ENCODE results near the gene RBMS1.

The RBMS1 gene

DNA sequence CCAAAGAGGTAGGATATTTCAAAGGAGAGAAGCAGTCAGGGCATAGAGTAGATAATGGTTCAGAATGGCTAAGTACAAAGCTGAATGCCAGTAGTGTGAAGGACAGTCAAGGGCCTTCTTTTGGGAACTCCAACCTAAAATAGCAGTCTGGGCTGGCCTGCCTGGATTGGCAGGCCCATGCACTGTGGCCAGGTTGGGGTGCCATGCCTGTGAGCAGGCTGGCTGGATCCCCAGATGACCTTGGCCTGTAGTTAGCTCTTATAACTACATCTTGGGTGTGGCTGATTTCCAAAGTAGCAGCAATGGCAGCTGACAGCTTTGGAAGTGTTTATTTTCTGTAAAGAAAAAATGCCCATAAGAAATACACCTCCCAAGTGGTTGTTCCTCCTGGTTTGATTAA, 242.0 kb downstream of the RBMS1 start:
- Histone ChIP-seq H3K27ac (ENCODE audit: low read length) (no peak overlapping the region), H3K36me3 (ENCODE audit: insufficient read depth, low read depth, low read length) (no peaks in the 10 kb centered on the region), H3K4me3 (ENCODE audit: low read length) (no peak overlapping the region), H3K9ac (ENCODE audit: low read depth, low read length) (no peak overlapping the region), H3K27me3 (ENCODE audit: insufficient read depth, low read length) (no peaks in the 10 kb centered on the region), H3K4me1 (ENCODE audit: insufficient read depth, low read length) (no peaks in the 10 kb centered on the region), H3K9me3 (ENCODE audit: insufficient read depth, low read depth, low read length) (no peaks in the 10 kb centered on the region)

DNA sequence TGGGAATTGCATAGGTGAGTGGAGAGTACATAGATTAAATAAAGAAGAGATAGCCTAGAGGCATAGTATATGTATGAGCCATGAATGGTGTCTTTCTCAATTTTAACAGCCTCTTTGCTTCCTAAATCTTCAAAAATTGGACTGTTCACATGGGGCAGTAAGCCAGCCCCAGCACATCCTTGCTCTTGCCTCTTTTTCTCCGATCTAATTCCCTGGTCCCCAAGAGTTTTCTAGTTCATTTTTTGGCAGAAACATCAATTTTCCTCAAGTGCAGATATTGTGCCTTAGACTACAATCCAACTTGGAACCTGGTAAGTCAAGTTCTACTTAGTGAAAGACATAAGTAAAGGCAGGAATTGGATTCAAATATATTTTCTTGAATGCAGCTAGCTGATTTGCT, 243.7 kb downstream of the RBMS1 start:
- no peaks in the 10 kb centered on the region for H3K36me3 ChIP-seq (ENCODE audit: insufficient read depth, low read depth, low read length)
- no peaks in the 10 kb centered on the region for H3K4me1 ChIP-seq (ENCODE audit: insufficient read depth, low read length)
- no peak overlapping the region for H3K9ac ChIP-seq (ENCODE audit: low read depth, low read length)
- no peaks in the 10 kb centered on the region for H3K9me3 ChIP-seq (ENCODE audit: insufficient read depth, low read depth, low read length)
- no peaks in the 10 kb centered on the region for H3K27me3 ChIP-seq (ENCODE audit: insufficient read depth, low read length)
- no peak overlapping the region for H3K4me3 ChIP-seq (ENCODE audit: low read length)
- no peak overlapping the region for H3K27ac ChIP-seq (ENCODE audit: low read length)

DNA sequence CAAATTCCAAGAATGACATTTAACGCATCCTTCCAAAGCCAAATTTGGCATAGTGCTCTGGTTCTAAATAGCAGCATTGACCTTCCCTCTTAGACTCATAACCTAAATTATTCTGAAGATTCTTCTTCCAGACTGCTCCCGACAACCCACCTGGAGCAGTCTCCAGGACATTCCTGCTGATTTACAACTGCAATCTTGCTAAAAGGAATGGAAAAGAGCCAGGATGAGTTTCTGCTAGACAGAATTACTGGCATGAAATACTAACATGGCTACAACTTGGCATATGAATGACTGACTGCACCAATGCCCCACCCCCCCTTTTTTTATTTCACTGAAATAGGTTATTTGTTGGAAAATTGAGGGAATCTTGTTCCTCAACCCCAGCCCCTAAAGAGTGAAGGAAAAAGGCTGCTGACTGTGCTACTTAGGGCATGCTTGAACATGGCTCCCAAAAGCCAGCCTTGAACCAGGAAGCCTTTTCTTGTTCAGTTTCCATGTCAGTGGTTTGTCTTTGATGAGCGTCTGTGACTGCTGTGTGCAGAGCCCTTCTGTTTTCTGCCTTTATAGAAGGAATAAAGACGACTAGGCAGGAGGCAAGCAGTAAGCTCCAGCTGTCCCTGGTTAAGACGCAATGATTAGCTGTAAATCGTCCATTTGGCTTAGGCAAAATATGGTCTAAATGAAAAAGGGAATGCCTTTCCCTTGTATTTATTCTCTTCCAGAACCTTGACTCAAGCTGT, 246.1 kb downstream of the RBMS1 start:
- Histone ChIP-seq H3K9me3 (ENCODE audit: insufficient read depth, low read depth, low read length) (no peaks in the 10 kb centered on the region), H3K4me1 (ENCODE audit: insufficient read depth, low read length) (no peaks in the 10 kb centered on the region), H3K9ac (ENCODE audit: low read depth, low read length) (no peak overlapping the region), H3K36me3 (ENCODE audit: insufficient read depth, low read depth, low read length) (no peaks in the 10 kb centered on the region), H3K27ac (ENCODE audit: low read length) (no peak overlapping the region), H3K27me3 (ENCODE audit: insufficient read depth, low read length) (no peaks in the 10 kb centered on the region), H3K4me3 (ENCODE audit: low read length) (no peak overlapping the region)

DNA sequence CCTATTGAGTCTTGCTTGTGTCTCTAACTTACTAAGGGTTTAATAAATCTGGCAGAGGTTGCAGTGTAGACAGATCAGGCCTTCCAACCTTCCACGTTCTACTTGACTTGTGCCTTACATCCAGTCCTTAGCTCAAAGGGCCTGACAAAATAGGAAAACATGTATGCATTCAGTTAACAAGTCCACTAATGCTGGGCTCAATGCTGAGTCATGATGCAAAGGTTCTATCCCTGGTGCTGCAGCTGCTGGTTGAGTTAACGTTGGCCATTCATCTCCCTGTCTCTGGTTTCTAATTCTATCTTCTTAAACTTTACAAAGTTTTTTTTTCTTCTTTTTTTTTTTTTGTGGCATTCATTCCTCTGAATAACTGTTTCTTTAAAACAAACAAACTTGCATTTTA, 247.3 kb downstream of the RBMS1 start:
- Histone ChIP-seq H3K4me3 (ENCODE audit: low read length) (no peak overlapping the region), H3K27me3 (ENCODE audit: insufficient read depth, low read length) (no peaks in the 10 kb centered on the region), H3K36me3 (ENCODE audit: insufficient read depth, low read depth, low read length) (no peaks in the 10 kb centered on the region), H3K27ac (ENCODE audit: low read length) (no peak overlapping the region), H3K9ac (ENCODE audit: low read depth, low read length) (no peak overlapping the region), H3K4me1 (ENCODE audit: insufficient read depth, low read length) (no peaks in the 10 kb centered on the region), H3K9me3 (ENCODE audit: insufficient read depth, low read depth, low read length) (no peaks in the 10 kb centered on the region)

DNA sequence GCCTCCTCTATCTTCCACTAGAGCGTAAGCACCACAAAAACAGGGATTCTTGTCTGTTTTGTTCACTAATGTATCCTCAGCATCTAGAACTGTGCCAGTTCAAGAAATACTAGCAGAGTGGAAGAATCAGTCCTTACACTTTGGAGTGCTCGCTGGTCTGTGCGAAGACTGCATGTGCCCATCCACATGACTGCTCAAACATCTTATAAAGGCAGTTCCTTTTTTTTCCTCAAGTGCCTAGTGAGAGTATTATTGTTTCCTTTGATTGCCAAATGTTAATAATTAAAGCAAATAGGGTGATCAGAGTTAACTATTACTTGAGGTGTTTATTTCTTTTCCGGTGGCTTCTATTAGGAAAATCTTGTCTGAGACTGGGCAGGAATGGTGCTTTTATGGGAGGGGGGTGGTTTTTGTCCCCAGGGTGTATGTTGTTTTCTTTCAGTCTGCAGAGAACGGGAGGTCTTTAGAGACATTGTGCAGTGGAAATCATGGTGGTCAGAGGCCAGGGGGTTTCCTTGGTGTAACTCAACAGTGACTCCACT, 247.9 kb downstream of the RBMS1 start:
- H3K9me3 ChIP-seq (ENCODE audit: insufficient read depth, low read depth, low read length): no peaks in the 10 kb centered on the region
- no peak overlapping the region for H3K27ac ChIP-seq (ENCODE audit: low read length)
- H3K27me3 ChIP-seq (ENCODE audit: insufficient read depth, low read length): no peaks in the 10 kb centered on the region
- H3K4me1 ChIP-seq (ENCODE audit: insufficient read depth, low read length): no peaks in the 10 kb centered on the region
- no peaks in the 10 kb centered on the region for H3K36me3 ChIP-seq (ENCODE audit: insufficient read depth, low read depth, low read length)
- no peak overlapping the region for H3K4me3 ChIP-seq (ENCODE audit: low read length)
- H3K9ac ChIP-seq (ENCODE audit: low read depth, low read length): no peak overlapping the region

DNA sequence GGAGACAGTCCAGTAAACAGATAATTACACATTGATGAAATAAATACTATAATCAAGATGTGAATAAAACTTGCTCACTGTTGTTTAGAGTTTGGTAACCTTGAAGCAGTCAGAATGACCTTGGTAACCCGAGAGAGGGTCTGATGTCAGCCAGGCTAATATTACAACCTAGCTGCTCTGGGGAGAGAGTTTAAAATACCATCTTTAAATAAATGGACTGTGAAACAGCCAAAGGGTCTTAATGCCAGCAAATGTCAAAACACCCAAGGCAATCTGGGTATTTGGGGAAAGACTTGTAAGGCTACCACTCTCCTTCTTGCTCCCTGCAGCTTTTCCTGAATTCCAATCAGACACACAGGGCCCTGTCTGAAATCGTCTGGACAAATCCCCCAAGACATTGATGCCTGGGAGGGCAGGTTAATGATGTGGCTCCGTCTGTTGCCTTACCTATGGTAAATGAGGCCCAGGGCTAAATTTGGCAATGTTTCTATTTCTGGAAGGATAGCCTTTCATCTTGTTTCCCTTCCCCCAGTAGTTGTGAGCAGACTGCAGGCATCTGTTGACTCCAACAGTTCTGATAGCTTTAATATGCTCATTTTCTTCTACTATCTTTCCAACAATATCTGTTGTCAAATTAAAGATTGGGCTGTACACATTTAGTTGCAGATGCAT, 250.6 kb downstream of the RBMS1 start:
- Histone ChIP-seq H3K9me3 (ENCODE audit: insufficient read depth, low read depth, low read length) (no peaks in the 10 kb centered on the region), H3K36me3 (ENCODE audit: insufficient read depth, low read depth, low read length) (no peaks in the 10 kb centered on the region), H3K27me3 (ENCODE audit: insufficient read depth, low read length) (no peaks in the 10 kb centered on the region; the same call in 1 of the 2 replicates), H3K4me3 (ENCODE audit: low read length) (no peak overlapping the region), H3K9ac (ENCODE audit: low read depth, low read length) (no peak overlapping the region), H3K4me1 (ENCODE audit: insufficient read depth, low read length) (no peaks in the 10 kb centered on the region), H3K27ac (ENCODE audit: low read length) (no peak overlapping the region)

DNA sequence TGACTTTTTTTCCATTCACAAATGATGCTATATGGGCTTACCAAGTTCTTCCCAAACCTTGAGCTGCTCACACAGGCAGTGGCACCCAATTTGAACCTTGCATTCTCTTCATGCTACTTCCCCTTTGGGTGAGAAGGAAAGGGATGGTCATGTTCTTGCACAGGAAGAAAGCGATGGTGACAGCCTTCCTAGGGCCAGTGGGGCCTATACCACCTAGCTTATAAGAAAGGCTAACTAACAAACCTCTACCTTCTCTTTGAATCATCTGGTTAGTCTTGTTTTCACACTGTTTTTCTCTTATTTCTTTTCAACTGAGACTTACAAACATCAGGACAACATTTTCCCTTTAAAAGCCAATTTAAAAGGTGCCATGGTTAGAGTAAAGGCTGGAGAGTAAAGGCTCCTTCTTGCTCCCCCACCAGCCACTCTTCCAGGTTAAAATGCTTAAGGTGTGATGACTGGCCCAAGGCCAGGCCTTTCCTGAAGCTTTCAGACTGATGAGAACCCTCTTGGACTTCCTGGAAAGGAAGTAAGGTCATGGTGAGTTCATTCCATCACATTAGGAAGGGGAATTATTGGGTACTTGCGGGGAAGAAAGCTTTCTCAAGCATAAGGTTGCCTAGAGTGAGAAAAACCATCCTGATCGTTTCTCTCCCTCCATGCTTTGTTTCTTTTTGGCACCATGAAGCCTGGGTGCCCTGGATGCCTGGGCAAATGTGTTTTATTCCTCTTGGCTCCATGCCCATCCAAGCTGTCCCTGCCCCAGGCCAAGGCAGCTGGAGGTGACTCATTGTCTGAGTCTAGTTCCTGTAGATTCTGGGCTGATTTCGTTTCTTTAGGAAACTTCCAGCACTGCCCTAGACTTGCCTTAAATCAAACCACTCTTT, 252.1 kb downstream of the RBMS1 start:
- Histone ChIP-seq H3K27me3 (ENCODE audit: insufficient read depth, low read length) (no peaks in the 10 kb centered on the region; the same call in 1 of the 2 replicates), H3K4me3 (ENCODE audit: low read length) (no peak overlapping the region), H3K9ac (ENCODE audit: low read depth, low read length) (no peak overlapping the region), H3K36me3 (ENCODE audit: insufficient read depth, low read depth, low read length) (no peaks in the 10 kb centered on the region), H3K4me1 (ENCODE audit: insufficient read depth, low read length) (no peaks in the 10 kb centered on the region), H3K27ac (ENCODE audit: low read length) (no peak overlapping the region), H3K9me3 (ENCODE audit: insufficient read depth, low read depth, low read length) (no peaks in the 10 kb centered on the region)

DNA sequence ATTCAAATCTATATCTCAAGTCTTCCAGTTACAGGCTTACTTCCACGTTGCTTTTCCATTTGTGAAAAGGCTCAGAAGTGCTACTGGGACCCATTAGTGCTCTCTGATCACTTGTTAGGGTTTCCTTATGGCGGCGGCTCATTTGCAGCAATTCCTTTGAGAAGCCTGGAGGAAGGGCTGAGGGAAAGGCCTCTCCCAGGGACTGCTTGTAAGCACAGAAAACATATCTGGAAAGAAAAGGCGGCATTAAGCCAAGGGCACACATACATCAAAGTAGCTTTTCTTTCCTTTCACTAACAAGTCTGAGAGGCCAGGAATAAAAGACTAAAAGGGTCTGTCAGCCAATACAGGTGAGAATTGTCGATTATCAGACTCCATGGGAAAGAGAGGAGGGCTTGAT, 254.2 kb downstream of the RBMS1 start:
- no peaks in the 10 kb centered on the region for H3K9me3 ChIP-seq (ENCODE audit: insufficient read depth, low read depth, low read length)
- H3K4me1 ChIP-seq (ENCODE audit: insufficient read depth, low read length): no peaks in the 10 kb centered on the region
- no peak overlapping the region for H3K4me3 ChIP-seq (ENCODE audit: low read length)
- H3K36me3 ChIP-seq (ENCODE audit: insufficient read depth, low read depth, low read length): no peaks in the 10 kb centered on the region
- H3K9ac ChIP-seq (ENCODE audit: low read depth, low read length): no peak overlapping the region
- no peak overlapping the region for H3K27ac ChIP-seq (ENCODE audit: low read length)
- H3K27me3 ChIP-seq (ENCODE audit: insufficient read depth, low read length): no peaks in the 10 kb centered on the region; the same call in 1 of the 2 replicates

DNA sequence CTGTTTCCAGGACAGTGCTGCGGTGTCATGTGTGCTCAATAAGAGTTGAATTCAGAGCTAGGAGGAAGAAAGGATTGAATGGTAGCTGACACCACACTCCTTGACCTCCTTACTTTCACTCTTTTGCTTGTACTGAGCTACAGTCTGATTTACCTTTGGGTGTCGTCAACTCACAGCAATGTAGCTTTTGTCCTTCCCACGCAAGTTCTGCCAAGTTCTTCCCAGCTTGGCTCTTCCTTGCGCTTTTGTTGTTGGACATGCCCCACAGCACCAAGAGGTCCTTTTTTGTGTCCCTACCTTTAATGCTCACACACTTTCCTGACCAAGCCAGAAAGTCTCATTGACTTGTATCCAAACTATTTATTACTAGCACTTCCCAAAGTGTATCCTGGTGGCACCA, 255.2 kb downstream of the RBMS1 start:
- Histone ChIP-seq H3K4me1 (ENCODE audit: insufficient read depth, low read length) (no peaks in the 10 kb centered on the region), H3K9ac (ENCODE audit: low read depth, low read length) (no peak overlapping the region), H3K27me3 (ENCODE audit: insufficient read depth, low read length) (no peaks in the 10 kb centered on the region; the same call in 1 of the 2 replicates), H3K27ac (ENCODE audit: low read length) (no peak overlapping the region), H3K36me3 (ENCODE audit: insufficient read depth, low read depth, low read length) (no peaks in the 10 kb centered on the region), H3K4me3 (ENCODE audit: low read length) (no peak overlapping the region), H3K9me3 (ENCODE audit: insufficient read depth, low read depth, low read length) (no peaks in the 10 kb centered on the region)

DNA sequence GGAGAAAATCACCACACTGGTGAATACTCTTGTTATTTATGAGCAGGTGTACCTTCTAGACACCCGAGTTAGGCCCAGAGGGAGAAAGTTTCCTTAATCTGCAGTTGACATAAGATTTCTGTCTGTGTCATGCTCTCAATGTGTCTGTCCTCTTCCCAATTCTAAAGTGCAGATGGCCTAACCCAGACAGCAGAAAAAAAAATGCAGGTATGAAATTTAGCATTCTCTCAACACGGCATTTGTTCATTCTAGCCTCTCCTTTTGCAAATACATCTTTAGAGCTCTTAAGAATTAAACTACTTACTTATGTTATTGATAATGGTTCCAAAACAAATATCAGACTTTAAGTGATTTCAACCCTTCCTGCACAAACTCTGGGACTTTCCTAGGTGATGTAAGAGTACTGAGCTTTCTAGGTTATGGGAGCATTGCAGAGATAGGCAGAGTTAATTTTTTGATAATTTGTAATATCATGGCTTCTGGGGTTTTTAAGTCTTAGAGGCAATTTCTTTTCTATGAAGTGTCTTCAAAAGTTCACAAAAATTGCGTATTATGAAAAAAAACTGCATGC, 260.6 kb downstream of the RBMS1 start:
- H3K9me3 ChIP-seq (ENCODE audit: insufficient read depth, low read depth, low read length): no peaks in the 10 kb centered on the region
- no peak overlapping the region for H3K27ac ChIP-seq (ENCODE audit: low read length)
- H3K4me3 ChIP-seq (ENCODE audit: low read length): no peak overlapping the region

DNA sequence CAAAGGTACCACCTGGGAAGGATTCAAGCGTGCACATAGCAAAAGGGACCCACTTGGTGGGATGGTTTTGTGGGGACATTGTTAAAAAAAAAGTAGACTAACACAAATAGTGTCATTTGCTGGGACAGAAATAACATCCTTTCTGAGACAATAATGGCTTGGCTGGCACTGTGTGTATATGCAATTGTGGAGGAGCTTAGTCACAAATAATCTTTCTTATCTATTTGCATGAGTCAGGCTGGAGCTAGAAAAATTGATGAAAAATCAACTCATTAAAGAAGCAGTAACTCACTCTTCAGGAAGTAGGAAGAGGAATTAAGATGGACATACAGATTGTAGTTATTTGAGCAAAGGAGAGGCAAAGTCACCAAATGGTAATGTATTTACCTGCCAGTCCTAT, 264.0 kb downstream of the RBMS1 start:
- Histone ChIP-seq H3K27me3 (ENCODE audit: insufficient read depth, low read length) (no peaks in the 10 kb centered on the region), H3K27ac (ENCODE audit: low read length) (no peak overlapping the region), H3K9ac (ENCODE audit: low read depth, low read length) (no peak overlapping the region), H3K4me3 (ENCODE audit: low read length) (no peak overlapping the region), H3K4me1 (ENCODE audit: insufficient read depth, low read length) (no peaks in the 10 kb centered on the region), H3K36me3 (ENCODE audit: insufficient read depth, low read depth, low read length) (no peaks in the 10 kb centered on the region), H3K9me3 (ENCODE audit: insufficient read depth, low read depth, low read length) (no peaks in the 10 kb centered on the region)

More for the DNA sequence above, 260.6 kb downstream of the RBMS1 start:
- no peaks in the 10 kb centered on the region for H3K36me3 ChIP-seq (ENCODE audit: insufficient read depth, low read depth, low read length)
- H3K27me3 ChIP-seq (ENCODE audit: insufficient read depth, low read length): no peaks in the 10 kb centered on the region
- H3K9ac ChIP-seq (ENCODE audit: low read depth, low read length): no peak overlapping the region
- H3K4me1 ChIP-seq (ENCODE audit: insufficient read depth, low read length): no peaks in the 10 kb centered on the region
